Keratinocyte (primary cell): ENCODE data around the gene SOS1. TPM values are rescaled to one million over a fixed set of nuclear protein-coding genes. Genes with fewer than 3 reads are reported as not detected.

Experiments
- DNase-seq: peaks from one replicate; pipeline ENCODE4 v3.0.0-alpha.2; 2011; ENCODE audit warnings: low read depth, missing footprints, low spot score
- FAIRE-seq: peaks from 2 replicates; lab custom pipeline; 2011; peaks lifted over from hg19 to GRCh38; lab: Jason Lieb, UNC
- H2AFZ ChIP-seq: 2 replicates; pipeline ENCODE4 v1.6.0; 2012; ENCODE audit warnings: low read length, control low read depth, inconsistent platforms; ENCODE audit not compliant: control insufficient read depth
- H3K27ac ChIP-seq: 2 replicates; pipeline ENCODE4 v1.5.1; 2011; ENCODE audit warnings: low read length; ENCODE audit not compliant: control insufficient read depth, insufficient read depth
- H3K27me3 ChIP-seq: 3 replicates; pipeline ENCODE4 v1.6.0; 2011; ENCODE audit warnings: low read length; ENCODE audit not compliant: control insufficient read depth, insufficient read depth; ENCODE audit errors: extremely low read depth
- H3K36me3 ChIP-seq, 2 experiments: 2 replicates in 1 of 2; 3 replicates in 1 of 2; pipeline ENCODE4 v1.5.1; 2011; ENCODE audit warnings: low read length in 2 of 2, mild to moderate bottlenecking in 1 of 2; ENCODE audit not compliant: control insufficient read depth in 2 of 2, insufficient read depth in 2 of 2; ENCODE audit errors: extremely low read depth in 1 of 2
- H3K4me1 ChIP-seq: 3 replicates; pipeline ENCODE4 v1.5.1; 2011; ENCODE audit warnings: low read length; ENCODE audit not compliant: control insufficient read depth, insufficient read depth; ENCODE audit errors: extremely low read depth
- H3K4me2 ChIP-seq: 3 replicates; pipeline ENCODE4 v1.6.0; 2011; ENCODE audit warnings: low read depth, low read length; ENCODE audit not compliant: control insufficient read depth, insufficient read depth; ENCODE audit errors: extremely low read depth
- H3K4me3 ChIP-seq, 3 experiments: fragments of 200-600 bp in 1 of 3; sonication (generic) in 1 of 3; 2 replicates in 2 of 3; 3 replicates in 1 of 3; pipeline ENCODE4 v1.5.1; 2011 to 2016; ENCODE audit warnings: low read length in 3 of 3, mild to moderate bottlenecking in 3 of 3, control low read depth in 2 of 3, inconsistent platforms in 1 of 3, low read depth in 1 of 3, mixed read lengths in 1 of 3, mixed run types in 1 of 3, moderate library complexity in 1 of 3; ENCODE audit not compliant: control insufficient read depth in 2 of 3, insufficient read depth in 2 of 3; ENCODE audit errors: extremely low read depth in 1 of 3
- H3K79me2 ChIP-seq: 2 replicates; pipeline ENCODE4 v1.6.0; 2012; ENCODE audit warnings: low read length; ENCODE audit not compliant: control insufficient read depth, insufficient read depth
- H3K9ac ChIP-seq: 3 replicates; pipeline ENCODE4 v1.6.0; 2011; ENCODE audit warnings: low read length; ENCODE audit not compliant: control insufficient read depth, insufficient read depth; ENCODE audit errors: extremely low read depth
- H3K9me1 ChIP-seq: 3 replicates; pipeline ENCODE4 v1.6.0; 2011; ENCODE audit warnings: low read length; ENCODE audit not compliant: control insufficient read depth, insufficient read depth; ENCODE audit errors: extremely low read depth
- H3K9me3 ChIP-seq: 2 replicates; pipeline ENCODE4 v1.5.1; 2012; ENCODE audit warnings: low read depth, low read length; ENCODE audit not compliant: control insufficient read depth
- H4K20me1 ChIP-seq: 3 replicates; pipeline ENCODE4 v1.6.0; 2011; ENCODE audit warnings: low read length; ENCODE audit not compliant: control insufficient read depth, insufficient read depth; ENCODE audit errors: extremely low read depth
- EZH2 ChIP-seq: IDR thresholded peaks from one replicate; pipeline ENCODE4 v1.6.1; 2012; ENCODE audit warnings: inconsistent platforms, mild to moderate bottlenecking, low read length, moderate library complexity
- dilution Hi-C: fragments of 300-500 bp; cut with MboI; formaldehyde crosslinking; loops from one replicate; pipeline ENCODE4 v1.7.0; 2020; ENCODE audit warnings: low sequenced_read_pairs; ENCODE audit not compliant: extremely low pct_ligation_motif_present
- polyA plus RNA-seq, 5 experiments: library from polyadenylated mRNA; depleted of rRNA in 3 of 5; stranded (reverse) in 3 of 5; stranded (forward) in 1 of 5; unstranded in 1 of 5; fragments of >200 nt; gene quantifications; 1 replicate in 1 of 5; 2 replicates in 3 of 5; 3 replicates in 1 of 5; pipeline versions ENCODE4 v1.2.1 to v1.2.3, GENCODE V29; 2011 to 2012; ENCODE audit warnings: missing spikeins in 2 of 5, low read depth in 1 of 5, low replicate concordance in 1 of 5
- TF ChIP-seq, protein P1 (sequence below), 3 experiments: IDR thresholded peaks in 1 of 3; conservative IDR thresholded peaks in 1 of 3; optimal IDR thresholded peaks in 1 of 3; 2 replicates in 2 of 3; 3 replicates in 1 of 3; pipeline versions ENCODE3 to v1.5.1; 2011; ENCODE audit warnings: low read length in 3 of 3, mild to moderate bottlenecking in 3 of 3, moderate library complexity in 2 of 3, control low read depth in 1 of 3, inconsistent platforms in 1 of 3; ENCODE audit not compliant: insufficient read depth in 2 of 3; ENCODE audit errors: extremely low read depth in 1 of 3

SOS1 gene
- polyA plus RNA-seq, 1 donor (not counting 4 experiments of a cell fraction or from before 2014, with no cell fraction given), result 21.5 TPM

DNA sequence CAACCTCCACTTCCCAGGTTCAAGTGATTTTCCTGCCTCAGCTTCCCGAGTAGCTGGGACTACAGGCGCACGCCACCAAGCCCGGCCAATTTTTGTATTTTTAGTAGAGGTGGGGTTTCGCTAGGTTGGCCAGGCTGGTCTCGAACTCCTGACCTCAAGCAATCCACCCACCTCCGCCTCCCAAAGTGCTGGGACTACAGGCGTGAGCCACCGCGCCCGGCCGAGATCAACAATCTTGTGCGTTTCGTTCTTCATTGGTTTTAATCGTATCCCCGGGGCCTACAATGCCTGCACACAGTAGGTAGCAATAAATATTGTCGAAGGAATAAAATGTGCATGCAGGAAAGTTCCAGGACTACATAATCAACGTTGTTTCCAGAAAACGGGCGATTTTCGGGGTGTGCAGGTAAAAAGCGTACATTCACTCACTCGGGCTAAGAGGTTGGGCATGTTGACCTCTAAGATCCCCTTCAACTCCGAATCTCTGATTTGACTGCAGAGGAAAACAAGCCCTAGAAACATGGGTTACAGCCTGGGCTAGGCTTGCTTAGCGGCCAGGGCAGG, 2.7 kb upstream of the SOS1 start:
- peak overlapping the region; percentile 87 for H3K4me2 ChIP-seq
- H2AFZ ChIP-seq, result peak overlapping the region; percentile 91
- peak overlapping the region; percentile 59 to 88 (median 78) for H3K4me3 ChIP-seq
- no peaks in the 10 kb centered on the region for H3K27me3 ChIP-seq
- H3K9me1 ChIP-seq, result no peaks in the 10 kb centered on the region
- H3K27ac ChIP-seq, result peak overlapping the region; percentile 80
- no peaks in the 10 kb centered on the region for H3K9me3 ChIP-seq
- no peaks in the 10 kb centered on the region for H4K20me1 ChIP-seq
- no peak for DNase-seq
- peak overlapping the region; percentile 79 for H3K9ac ChIP-seq
- H3K4me1 ChIP-seq, result peaks cover 9% of the 10 kb centered on the region
- dilution Hi-C loops, result no loop called here
- peaks cover 19% of the 10 kb centered on the region for H3K79me2 ChIP-seq
- no peaks in the 10 kb centered on the region for H3K36me3 ChIP-seq
- TF ChIP-seq, protein P1, sequence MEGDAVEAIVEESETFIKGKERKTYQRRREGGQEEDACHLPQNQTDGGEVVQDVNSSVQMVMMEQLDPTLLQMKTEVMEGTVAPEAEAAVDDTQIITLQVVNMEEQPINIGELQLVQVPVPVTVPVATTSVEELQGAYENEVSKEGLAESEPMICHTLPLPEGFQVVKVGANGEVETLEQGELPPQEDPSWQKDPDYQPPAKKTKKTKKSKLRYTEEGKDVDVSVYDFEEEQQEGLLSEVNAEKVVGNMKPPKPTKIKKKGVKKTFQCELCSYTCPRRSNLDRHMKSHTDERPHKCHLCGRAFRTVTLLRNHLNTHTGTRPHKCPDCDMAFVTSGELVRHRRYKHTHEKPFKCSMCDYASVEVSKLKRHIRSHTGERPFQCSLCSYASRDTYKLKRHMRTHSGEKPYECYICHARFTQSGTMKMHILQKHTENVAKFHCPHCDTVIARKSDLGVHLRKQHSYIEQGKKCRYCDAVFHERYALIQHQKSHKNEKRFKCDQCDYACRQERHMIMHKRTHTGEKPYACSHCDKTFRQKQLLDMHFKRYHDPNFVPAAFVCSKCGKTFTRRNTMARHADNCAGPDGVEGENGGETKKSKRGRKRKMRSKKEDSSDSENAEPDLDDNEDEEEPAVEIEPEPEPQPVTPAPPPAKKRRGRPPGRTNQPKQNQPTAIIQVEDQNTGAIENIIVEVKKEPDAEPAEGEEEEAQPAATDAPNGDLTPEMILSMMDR (optimal IDR thresholded peaks at IDR 0.05 in 1 of 3, IDR thresholded peaks at IDR 0.05 in 1 of 3, conservative IDR thresholded peaks at IDR 0.05 in 1 of 3; ENCODE audit: extremely low read depth in 1 of 3, insufficient read depth in 2 of 3, low read length in 3 of 3), result no peak
- no peak for TF ChIP-seq EZH2
- FAIRE-seq, result no peak

DNA sequence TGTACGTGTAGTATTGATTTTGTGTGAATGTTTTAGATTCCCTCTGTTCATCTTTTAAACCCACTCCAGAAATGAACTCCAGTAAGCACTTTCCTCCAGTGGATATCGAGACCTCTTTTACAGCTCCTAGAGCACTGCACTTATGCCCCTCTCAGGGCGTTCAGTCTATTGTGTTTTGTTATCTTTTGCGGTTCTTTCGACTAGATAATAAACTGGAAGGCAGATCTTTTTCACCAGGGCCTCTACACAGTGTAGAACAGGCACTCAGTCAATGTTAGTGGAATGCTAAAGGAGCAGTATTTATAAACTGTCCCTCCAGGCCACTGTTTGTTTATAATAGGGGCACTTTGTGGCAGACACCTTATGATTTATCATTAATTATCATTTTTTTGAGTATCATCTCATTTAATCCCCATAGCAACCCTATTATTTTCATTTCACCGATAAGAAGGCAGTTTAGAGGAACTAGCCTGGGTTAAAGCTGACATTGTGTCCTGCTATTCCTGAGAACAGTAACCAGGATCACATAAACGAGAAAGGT, 742 bp upstream of the SOS1 start:
- H4K20me1 ChIP-seq, result no peaks in the 10 kb centered on the region
- FAIRE-seq (no peak), DNase-seq (no peak)
- H3K79me2 ChIP-seq, result peaks cover 39% of the 10 kb centered on the region
- TF ChIP-seq, protein P1 (optimal IDR thresholded peaks at IDR 0.05 in 1 of 3, IDR thresholded peaks at IDR 0.05 in 1 of 3, conservative IDR thresholded peaks at IDR 0.05 in 1 of 3; ENCODE audit: extremely low read depth in 1 of 3, insufficient read depth in 2 of 3, low read length in 3 of 3), result no peak
- TF ChIP-seq EZH2, result no peak
- H2AFZ ChIP-seq, result peak overlapping the region; percentile 78
- H3K4me3 ChIP-seq, result peak overlapping the region; percentile 64 to 72 (median 71)
- no peaks in the 10 kb centered on the region for H3K27me3 ChIP-seq
- H3K9ac ChIP-seq, result peak overlapping the region; percentile 84
- H3K36me3 ChIP-seq, result no peaks in the 10 kb centered on the region
- peaks cover 23% of the 10 kb centered on the region for H3K4me1 ChIP-seq
- H3K9me1 ChIP-seq, result no peaks in the 10 kb centered on the region
- dilution Hi-C loops, result no loop called here
- no peaks in the 10 kb centered on the region for H3K9me3 ChIP-seq
- H3K27ac ChIP-seq, result peak overlapping the region; percentile 83
- H3K4me2 ChIP-seq, result peak overlapping the region; percentile 92
